ENCODE measurements around the gene CDK4.

DNA sequence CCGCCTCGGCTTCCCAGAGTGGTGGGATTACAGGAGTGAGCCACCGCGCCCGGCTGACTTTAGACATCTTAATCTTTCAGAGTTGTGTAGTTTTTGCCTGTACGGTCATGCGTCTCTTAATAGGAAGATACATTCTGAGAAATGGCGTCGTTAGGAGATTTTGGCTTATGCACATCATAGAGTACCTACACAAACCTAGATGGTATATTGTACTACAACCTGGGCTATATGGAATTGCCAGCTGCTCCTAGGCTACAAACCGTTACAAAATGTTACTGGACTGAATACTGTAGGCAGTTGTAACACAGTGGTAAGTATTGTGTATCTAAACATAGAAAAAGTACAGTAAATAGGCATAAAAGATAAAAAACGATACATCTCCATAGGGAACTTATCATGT, 31.8 kb upstream of the CDK4 start:
- TF ChIP-seq, protein P1, sequence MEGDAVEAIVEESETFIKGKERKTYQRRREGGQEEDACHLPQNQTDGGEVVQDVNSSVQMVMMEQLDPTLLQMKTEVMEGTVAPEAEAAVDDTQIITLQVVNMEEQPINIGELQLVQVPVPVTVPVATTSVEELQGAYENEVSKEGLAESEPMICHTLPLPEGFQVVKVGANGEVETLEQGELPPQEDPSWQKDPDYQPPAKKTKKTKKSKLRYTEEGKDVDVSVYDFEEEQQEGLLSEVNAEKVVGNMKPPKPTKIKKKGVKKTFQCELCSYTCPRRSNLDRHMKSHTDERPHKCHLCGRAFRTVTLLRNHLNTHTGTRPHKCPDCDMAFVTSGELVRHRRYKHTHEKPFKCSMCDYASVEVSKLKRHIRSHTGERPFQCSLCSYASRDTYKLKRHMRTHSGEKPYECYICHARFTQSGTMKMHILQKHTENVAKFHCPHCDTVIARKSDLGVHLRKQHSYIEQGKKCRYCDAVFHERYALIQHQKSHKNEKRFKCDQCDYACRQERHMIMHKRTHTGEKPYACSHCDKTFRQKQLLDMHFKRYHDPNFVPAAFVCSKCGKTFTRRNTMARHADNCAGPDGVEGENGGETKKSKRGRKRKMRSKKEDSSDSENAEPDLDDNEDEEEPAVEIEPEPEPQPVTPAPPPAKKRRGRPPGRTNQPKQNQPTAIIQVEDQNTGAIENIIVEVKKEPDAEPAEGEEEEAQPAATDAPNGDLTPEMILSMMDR (conservative IDR thresholded peaks at IDR 0.05): no peak
- TF ChIP-seq EZH2 (IDR thresholded peaks at IDR 0.05; ENCODE audit: low read depth): no peak

Measured in PC-9 (cell line).